ENCODE results near the gene AKNA.

AKNA gene

DNA sequence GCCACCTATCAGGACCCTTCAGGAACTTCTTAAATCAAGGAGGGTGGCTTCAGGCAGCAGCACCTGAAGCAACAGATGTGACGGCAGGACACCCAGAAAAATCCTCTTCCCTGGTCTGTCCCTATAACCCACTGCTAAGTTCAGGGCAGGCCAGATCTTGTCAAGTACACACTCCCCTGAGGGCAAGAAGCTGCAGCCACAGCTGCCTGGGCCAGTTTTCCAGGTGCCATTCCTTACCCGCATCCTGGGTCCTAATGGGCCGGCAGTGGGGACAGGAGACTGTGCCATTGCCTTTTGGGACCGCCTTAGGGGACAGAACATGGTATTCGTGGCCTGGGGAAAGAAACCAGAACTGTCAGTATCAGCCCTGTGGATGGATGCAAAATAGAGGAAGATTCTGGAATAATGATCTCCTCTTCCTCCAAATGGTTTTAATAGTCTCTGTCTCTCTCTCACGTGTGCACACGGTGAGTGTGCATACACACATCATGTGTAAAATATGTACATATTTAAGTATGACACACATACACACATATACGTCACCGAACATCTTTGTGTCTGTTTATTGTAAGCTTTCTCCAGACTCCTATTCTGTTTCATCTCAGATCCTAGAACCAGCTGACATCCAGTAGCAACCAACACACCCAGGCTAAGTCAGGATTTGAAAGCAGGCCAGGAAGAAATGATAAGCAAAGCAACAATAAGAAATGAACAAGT is 44.2 kb downstream of the AKNA start:
- TF ChIP-seq SIN3A (IDR thresholded peaks at IDR 0.05; ENCODE audit: borderline replicate concordance, insufficient read depth, low read length) = no peak
- TF ChIP-seq, protein P1, sequence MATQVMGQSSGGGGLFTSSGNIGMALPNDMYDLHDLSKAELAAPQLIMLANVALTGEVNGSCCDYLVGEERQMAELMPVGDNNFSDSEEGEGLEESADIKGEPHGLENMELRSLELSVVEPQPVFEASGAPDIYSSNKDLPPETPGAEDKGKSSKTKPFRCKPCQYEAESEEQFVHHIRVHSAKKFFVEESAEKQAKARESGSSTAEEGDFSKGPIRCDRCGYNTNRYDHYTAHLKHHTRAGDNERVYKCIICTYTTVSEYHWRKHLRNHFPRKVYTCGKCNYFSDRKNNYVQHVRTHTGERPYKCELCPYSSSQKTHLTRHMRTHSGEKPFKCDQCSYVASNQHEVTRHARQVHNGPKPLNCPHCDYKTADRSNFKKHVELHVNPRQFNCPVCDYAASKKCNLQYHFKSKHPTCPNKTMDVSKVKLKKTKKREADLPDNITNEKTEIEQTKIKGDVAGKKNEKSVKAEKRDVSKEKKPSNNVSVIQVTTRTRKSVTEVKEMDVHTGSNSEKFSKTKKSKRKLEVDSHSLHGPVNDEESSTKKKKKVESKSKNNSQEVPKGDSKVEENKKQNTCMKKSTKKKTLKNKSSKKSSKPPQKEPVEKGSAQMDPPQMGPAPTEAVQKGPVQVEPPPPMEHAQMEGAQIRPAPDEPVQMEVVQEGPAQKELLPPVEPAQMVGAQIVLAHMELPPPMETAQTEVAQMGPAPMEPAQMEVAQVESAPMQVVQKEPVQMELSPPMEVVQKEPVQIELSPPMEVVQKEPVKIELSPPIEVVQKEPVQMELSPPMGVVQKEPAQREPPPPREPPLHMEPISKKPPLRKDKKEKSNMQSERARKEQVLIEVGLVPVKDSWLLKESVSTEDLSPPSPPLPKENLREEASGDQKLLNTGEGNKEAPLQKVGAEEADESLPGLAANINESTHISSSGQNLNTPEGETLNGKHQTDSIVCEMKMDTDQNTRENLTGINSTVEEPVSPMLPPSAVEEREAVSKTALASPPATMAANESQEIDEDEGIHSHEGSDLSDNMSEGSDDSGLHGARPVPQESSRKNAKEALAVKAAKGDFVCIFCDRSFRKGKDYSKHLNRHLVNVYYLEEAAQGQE (IDR thresholded peaks at IDR 0.05; ENCODE audit: insufficient read depth in 1 of 2, low read depth in 2 of 2, low read length in 2 of 2) = no peak
- no peak for TF ChIP-seq TAF1 (IDR thresholded peaks at IDR 0.05; ENCODE audit: borderline replicate concordance, insufficient read depth, low read length)
- no peak for TF ChIP-seq FOXP2 (optimal IDR thresholded peaks at IDR 0.05; ENCODE audit: borderline replicate concordance, extremely low read depth, extremely low read length, insufficient read depth)
- TF ChIP-seq POLR2AphosphoS5 (IDR thresholded peaks at IDR 0.05; ENCODE audit: low read depth, low read length) = no peak

DNA sequence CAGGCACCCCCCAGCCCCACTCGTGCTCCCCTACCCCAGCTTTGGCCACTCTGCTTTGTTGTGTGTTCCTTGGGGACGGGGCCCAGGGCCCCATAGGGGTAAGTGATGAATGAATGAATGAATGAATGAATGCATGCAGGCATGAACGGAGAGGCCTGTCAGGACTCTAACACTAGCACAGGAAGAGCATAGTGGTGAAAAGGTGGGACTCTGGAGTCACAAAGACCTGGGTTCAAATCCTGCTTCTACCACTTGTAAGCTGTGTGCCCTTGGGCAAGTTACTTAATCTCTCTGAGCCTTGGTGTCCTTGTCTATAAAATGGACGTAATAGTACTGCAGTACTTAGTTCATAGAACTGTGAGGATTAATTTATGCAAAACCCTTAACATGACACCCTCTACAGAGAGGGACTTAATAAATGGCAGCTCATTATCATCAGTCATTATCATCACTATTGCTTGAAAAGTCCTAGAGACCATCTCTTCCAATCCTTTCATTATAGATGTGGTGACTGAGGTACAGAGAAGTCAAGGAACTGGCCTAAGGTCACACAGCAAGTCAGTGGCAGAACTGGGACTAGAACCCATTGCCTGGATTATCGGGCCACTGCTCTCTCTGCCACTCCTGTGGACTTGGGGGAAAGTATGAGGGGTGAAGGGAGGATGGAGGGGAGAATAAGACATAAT is 44.9 kb downstream of the AKNA start:
- TF ChIP-seq TAF1 (IDR thresholded peaks at IDR 0.05; ENCODE audit: borderline replicate concordance, insufficient read depth, low read length) (no peak), FOXP2 (optimal IDR thresholded peaks at IDR 0.05; ENCODE audit: borderline replicate concordance, extremely low read depth, extremely low read length, insufficient read depth) (no peak), POLR2AphosphoS5 (IDR thresholded peaks at IDR 0.05; ENCODE audit: low read depth, low read length) (no peak), SIN3A (IDR thresholded peaks at IDR 0.05; ENCODE audit: borderline replicate concordance, insufficient read depth, low read length) (no peak)
- TF ChIP-seq, protein P1 (IDR thresholded peaks at IDR 0.05; ENCODE audit: insufficient read depth in 1 of 2, low read depth in 2 of 2, low read length in 2 of 2) = no peak

DNA sequence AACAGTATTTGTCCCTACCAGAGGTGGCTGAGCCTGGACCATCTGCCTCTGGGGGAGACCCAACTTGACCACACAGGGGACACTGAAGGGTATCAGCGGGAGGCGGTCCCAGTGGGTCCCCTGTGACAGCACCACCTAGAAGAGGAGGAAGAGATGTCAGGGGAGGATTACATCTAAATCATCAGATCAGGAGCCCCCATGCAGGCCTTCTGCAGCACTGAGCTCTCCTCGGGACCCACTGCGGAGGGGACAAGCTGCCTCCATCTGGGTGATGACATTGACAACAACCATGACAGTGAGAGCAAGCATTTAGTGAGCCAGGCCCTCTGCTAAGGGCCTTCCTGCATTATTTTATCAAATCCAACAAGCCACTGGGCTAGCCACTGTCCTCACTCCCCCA is 45.8 kb downstream of the AKNA start:
- TF ChIP-seq TAF1 (IDR thresholded peaks at IDR 0.05; ENCODE audit: borderline replicate concordance, insufficient read depth, low read length) (no peak), FOXP2 (optimal IDR thresholded peaks at IDR 0.05; ENCODE audit: borderline replicate concordance, extremely low read depth, extremely low read length, insufficient read depth) (no peak), POLR2AphosphoS5 (IDR thresholded peaks at IDR 0.05; ENCODE audit: low read depth, low read length) (no peak), SIN3A (IDR thresholded peaks at IDR 0.05; ENCODE audit: borderline replicate concordance, insufficient read depth, low read length) (no peak)
- TF ChIP-seq, protein P1 (IDR thresholded peaks at IDR 0.05; ENCODE audit: insufficient read depth in 1 of 2, low read depth in 2 of 2, low read length in 2 of 2) = no peak

DNA sequence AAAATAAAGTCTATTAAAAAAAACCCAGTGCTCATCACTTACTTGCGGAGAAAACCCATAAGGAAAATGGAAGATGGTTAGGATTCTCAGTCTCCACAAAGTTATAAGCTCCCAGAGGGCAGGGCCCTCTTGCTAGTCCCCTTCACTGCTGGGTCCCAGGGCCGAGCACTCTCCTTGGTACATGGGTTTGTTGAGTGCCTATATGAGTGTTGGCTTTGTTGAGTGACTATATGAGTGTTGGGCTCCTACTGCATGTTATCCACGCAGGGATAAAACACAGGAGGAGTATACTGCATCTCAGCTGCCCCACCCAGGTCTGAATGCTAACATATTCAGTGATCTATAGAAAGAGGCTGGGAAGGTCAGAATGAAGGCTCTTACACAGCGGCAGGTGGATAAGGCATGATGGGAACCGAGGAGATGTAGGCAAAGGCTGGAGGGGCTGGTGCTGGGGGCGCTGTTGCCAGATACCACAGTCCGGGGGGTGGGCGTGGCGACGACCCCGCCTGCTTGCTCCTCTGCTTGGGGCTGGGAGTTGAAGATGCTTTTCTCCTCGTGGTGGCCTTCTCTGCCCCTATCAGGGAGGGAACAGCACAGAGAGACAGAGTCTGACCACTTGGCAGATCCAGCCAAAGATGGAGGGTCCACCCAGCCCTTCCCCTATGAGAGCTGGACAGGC is 46.5 kb downstream of the AKNA start:
- TF ChIP-seq SIN3A (IDR thresholded peaks at IDR 0.05; ENCODE audit: borderline replicate concordance, insufficient read depth, low read length) (no peak), TAF1 (IDR thresholded peaks at IDR 0.05; ENCODE audit: borderline replicate concordance, insufficient read depth, low read length) (no peak)
- TF ChIP-seq, protein P1 (IDR thresholded peaks at IDR 0.05; ENCODE audit: insufficient read depth in 1 of 2, low read depth in 2 of 2, low read length in 2 of 2) = no peak

All from PFSK-1 (cell line).